DOHH2 (cell line): ENCODE measurements around the gene HOXC5.
A peak's percentile ranks its signal among the peaks of the same experiment; 100 is the strongest.

Source experiments
- H3F3A ChIP-seq: fragments of 200-600 bp; sonication (generic), shearing (Covaris generic); 2 replicates; pipeline ENCODE4 v1.6.0; 2016; ENCODE audit warnings: antibody characterized with exemption, mild to moderate bottlenecking; ENCODE audit not compliant: control insufficient read depth, insufficient read depth
- H3K27ac ChIP-seq: fragments of 200-600 bp; sonication (generic); 2 replicates; pipeline ENCODE4 v1.5.1; 2014; ENCODE audit warnings: low read depth, mild to moderate bottlenecking, low read length, moderate library complexity
- H3K27me3 ChIP-seq: fragments of 200-600 bp; sonication (generic); 2 replicates; pipeline ENCODE4 v1.6.1; 2014; ENCODE audit warnings: mild to moderate bottlenecking, low read length, mixed read lengths; ENCODE audit not compliant: control insufficient read depth
- H3K36me3 ChIP-seq: fragments of 200-600 bp; sonication (generic); 2 replicates; pipeline ENCODE4 v1.6.1; 2014; ENCODE audit warnings: mild to moderate bottlenecking, low read length, moderate library complexity, mixed read lengths; ENCODE audit not compliant: control insufficient read depth
- H3K4me1 ChIP-seq: fragments of 200-600 bp; sonication (generic); 2 replicates; pipeline ENCODE4 v1.6.1; 2014; ENCODE audit warnings: mild to moderate bottlenecking, low read length, mixed read lengths; ENCODE audit not compliant: control insufficient read depth
- H3K4me2 ChIP-seq: fragments of 200-600 bp; sonication (generic); 2 replicates; pipeline ENCODE4 v1.6.0; 2014; ENCODE audit warnings: mild to moderate bottlenecking, low read length, moderate library complexity
- H3K4me3 ChIP-seq: fragments of 200-600 bp; sonication (generic); 2 replicates; pipeline ENCODE4 v1.5.1; 2014; ENCODE audit warnings: mild to moderate bottlenecking, low read length, mixed read lengths
- H3K79me2 ChIP-seq: fragments of 200-600 bp; sonication (generic); 2 replicates; pipeline ENCODE4 v1.6.1; 2014; ENCODE audit warnings: mild to moderate bottlenecking, low read length, mixed read lengths; ENCODE audit not compliant: control insufficient read depth
- H3K9me2 ChIP-seq: fragments of 200-600 bp; sonication (generic); replicated peaks from 2 replicates; pipeline ENCODE4 v1.6.1; 2014; ENCODE audit warnings: mild to moderate bottlenecking, low read length, mixed read lengths; ENCODE audit not compliant: control insufficient read depth
- H3K9me3 ChIP-seq: fragments of 200-600 bp; sonication (generic); 2 replicates; pipeline ENCODE4 v1.6.1; 2014; ENCODE audit warnings: antibody characterized with exemption, low read length, mixed read lengths; ENCODE audit not compliant: control insufficient read depth, insufficient read depth
- H4K20me1 ChIP-seq: fragments of 200-600 bp; sonication (generic); 2 replicates; pipeline ENCODE4 v1.6.0; 2014; ENCODE audit warnings: low read depth, mild to moderate bottlenecking, antibody characterized with exemption, low read length, moderate library complexity; ENCODE audit not compliant: control insufficient read depth, insufficient read depth
- CTCF ChIP-seq: fragments of 200-600 bp; sonication (generic); IDR thresholded peaks from one replicate; pipeline ENCODE4 v1.5.1; 2014; ENCODE audit warnings: antibody characterized with exemption, mild to moderate bottlenecking, low read depth, low read length; ENCODE audit not compliant: poor library complexity, severe bottlenecking
- EZH2phosphoT487 ChIP-seq: fragments of 200-600 bp; sonication (generic); IDR thresholded peaks from 2 replicates; pipeline ENCODE4 v1.6.1; 2017; ENCODE audit warnings: borderline replicate concordance, mild to moderate bottlenecking, antibody characterized with exemption, low read length, moderate library complexity, mixed read lengths

HOXC5 gene

GRCh38 chr12:53994264-53995001 is 38.4 kb upstream of the HOXC5 start:
- H3F3A ChIP-seq = 0 out of 2 replicates have a peak, but pooled peaks cover 2% of the 10 kb centered on the region
- H3K79me2 ChIP-seq = no peaks in the 10 kb centered on the region
- peaks cover 96% of the 10 kb centered on the region for H3K27me3 ChIP-seq
- H3K27ac ChIP-seq = no peak overlapping the region
- H4K20me1 ChIP-seq = no peaks in the 10 kb centered on the region
- no peak overlapping the region for H3K4me2 ChIP-seq
- peaks cover 25% of the 10 kb centered on the region for H3K4me1 ChIP-seq
- no peaks in the 10 kb centered on the region for H3K36me3 ChIP-seq
- no peak overlapping the region for H3K4me3 ChIP-seq
- H3K9me2 ChIP-seq = no peaks in the 10 kb centered on the region
- TF ChIP-seq EZH2phosphoT487 (no peak), CTCF (no peak)
- no peaks in the 10 kb centered on the region for H3K9me3 ChIP-seq

GRCh38 chr12:53995002-53995377 is 37.9 kb upstream of the HOXC5 start:
- Histone ChIP-seq H3K27me3 (peaks cover 94% of the 10 kb centered on the region), H3K79me2 (no peaks in the 10 kb centered on the region), H4K20me1 (no peaks in the 10 kb centered on the region), H3K9me2 (no peaks in the 10 kb centered on the region), H3K4me1 (peaks cover 19% of the 10 kb centered on the region), H3K27ac (no peak overlapping the region), H3F3A (no peaks in the 10 kb centered on the region), H3K36me3 (no peaks in the 10 kb centered on the region), H3K4me3 (no peak overlapping the region), H3K9me3 (no peaks in the 10 kb centered on the region), H3K4me2 (peak overlapping the region; percentile 64)
- TF ChIP-seq EZH2phosphoT487 = no peak
- TF ChIP-seq CTCF = no peak

- H3K4me1 ChIP-seq = peaks cover 16% of the 10 kb centered on the region
- H3K4me3 ChIP-seq = peak overlapping the region; percentile 45
- no peaks in the 10 kb centered on the region for H3K9me3 ChIP-seq
- H3K27ac ChIP-seq = no peak overlapping the region
- no peaks in the 10 kb centered on the region for H3K36me3 ChIP-seq
- peaks cover 88% of the 10 kb centered on the region for H3K27me3 ChIP-seq
- peak overlapping the region; percentile 64 for H3K4me2 ChIP-seq
- H3F3A ChIP-seq = no peaks in the 10 kb centered on the region
- no peaks in the 10 kb centered on the region for H4K20me1 ChIP-seq
- no peaks in the 10 kb centered on the region for H3K79me2 ChIP-seq
- H3K9me2 ChIP-seq = no peaks in the 10 kb centered on the region
- TF ChIP-seq EZH2phosphoT487 (peak; percentile 83), CTCF (no peak)
Observed at GRCh38 chr12:53995378-53996239, 37.2 kb upstream of the HOXC5 start.
